Fibroblast of lung (primary cell): ENCODE measurements around the gene SLIT3. TPM values are rescaled to one million over a fixed set of nuclear protein-coding genes. Genes with fewer than 3 reads are reported as not detected.

Experiments
- DNase-seq, 2 donors: peaks; one replicate each; pipeline versions ENCODE4 v3.0.0 to v3.0.0-alpha.2; 2010; ENCODE audit warnings: low read depth in 2 of 2
- H2AFZ ChIP-seq: 2 replicates; pipeline ENCODE4 v1.5.1; 2012; ENCODE audit warnings: low read length, control low read depth, inconsistent platforms
- H3K27ac ChIP-seq: 2 replicates; pipeline ENCODE4 v1.5.1; 2011; ENCODE audit warnings: low read length, control low read depth; ENCODE audit not compliant: insufficient read depth
- H3K27me3 ChIP-seq: 2 replicates; pipeline ENCODE4 v1.5.1; 2011; ENCODE audit warnings: mild to moderate bottlenecking, low read length; ENCODE audit not compliant: control insufficient read depth, insufficient read depth
- H3K36me3 ChIP-seq: 2 replicates; pipeline ENCODE4 v1.5.1; 2011; ENCODE audit warnings: low read length; ENCODE audit not compliant: control insufficient read depth, insufficient read depth
- H3K4me1 ChIP-seq: 2 replicates; pipeline ENCODE4 v1.5.1; 2011; ENCODE audit warnings: low read length; ENCODE audit not compliant: control insufficient read depth, insufficient read depth; ENCODE audit errors: extremely low read depth
- H3K4me2 ChIP-seq: 2 replicates; pipeline ENCODE4 v1.5.1; 2011; ENCODE audit warnings: low read length, control low read depth; ENCODE audit not compliant: insufficient read depth; ENCODE audit errors: extremely low read depth
- H3K4me3 ChIP-seq, 4 experiments: fragments of 200-600 bp in 1 of 4; sonication (generic) in 1 of 4; replicated peaks in 1 of 4; 2 replicates each; pipeline ENCODE4 v1.5.1; 2011 to 2016; ENCODE audit warnings: low read length in 4 of 4, low read depth in 3 of 4, mild to moderate bottlenecking in 3 of 4, control low read depth in 2 of 4, inconsistent platforms in 1 of 4, mixed read lengths in 1 of 4; ENCODE audit not compliant: insufficient read depth in 1 of 4; ENCODE audit errors: control extremely low read depth in 1 of 4
- H3K79me2 ChIP-seq: 2 replicates; pipeline ENCODE4 v1.5.1; 2012; ENCODE audit warnings: mild to moderate bottlenecking, low read length, inconsistent platforms; ENCODE audit not compliant: control insufficient read depth, insufficient read depth
- H3K9ac ChIP-seq: 2 replicates; pipeline ENCODE4 v1.5.1; 2011; ENCODE audit warnings: mild to moderate bottlenecking, low read length, control low read depth; ENCODE audit not compliant: insufficient read depth
- H3K9me3 ChIP-seq: 2 replicates; pipeline ENCODE4 v1.5.1; 2012; ENCODE audit warnings: low read depth, low read length; ENCODE audit not compliant: control insufficient read depth, insufficient read depth
- H4K20me1 ChIP-seq: 2 replicates; pipeline ENCODE4 v1.5.1; 2011; ENCODE audit warnings: low read length; ENCODE audit not compliant: control insufficient read depth, insufficient read depth; ENCODE audit errors: extremely low read depth
- CTCF ChIP-seq, 2 donors: IDR thresholded peaks in 1 of 2; conservative IDR thresholded peaks in 1 of 2; 1 replicate in 1 of 2; 2 replicates in 1 of 2; pipeline ENCODE4 v1.5.1; 2011 to 2012; ENCODE audit warnings: low read length in 2 of 2, control low read depth in 1 of 2, inconsistent platforms in 1 of 2, low read depth in 1 of 2, mild to moderate bottlenecking in 1 of 2
- EZH2 ChIP-seq: IDR thresholded peaks from 2 replicates; pipeline ENCODE4 v1.5.1; 2012; ENCODE audit warnings: low read length, control low read depth, mild to moderate bottlenecking; ENCODE audit errors: missing control alignments
- polyA plus RNA-seq, 2 donors: library from polyadenylated mRNA; depleted of rRNA in 1 of 2; stranded (reverse) in 1 of 2; unstranded in 1 of 2; fragments of >200 nt; gene quantifications; 2 replicates each; pipeline ENCODE4 v1.2.1, GENCODE V29; 2011 to 2012; ENCODE audit warnings: missing spikeins in 1 of 2
- total RNA-seq: library from RNA; depleted of rRNA; stranded (reverse); fragments of >200 nt; gene quantifications from 2 replicates; pipeline ENCODE4 v1.2.1, GENCODE V29; 2014

SLIT3 gene
- total and polyA plus RNA-seq, 2 donors (not counting 1 experiment from before 2014, with no cell fraction given) = 1.6 to 4.6 TPM

GRCh38 chr5:168714046-168714445 is 586.9 kb downstream of the SLIT3 start:
- Histone ChIP-seq H3K4me2 (no peak overlapping the region), H3K36me3 (no peaks in the 10 kb centered on the region), H4K20me1 (no peaks in the 10 kb centered on the region), H3K27ac (no peak overlapping the region), H3K4me3 (no peak overlapping the region), H3K4me1 (peaks cover 3% of the 10 kb centered on the region), H3K27me3 (no peaks in the 10 kb centered on the region), H3K9ac (no peak overlapping the region), H3K9me3 (no peaks in the 10 kb centered on the region), H2AFZ (no peak overlapping the region), H3K79me2 (no peaks in the 10 kb centered on the region)
- TF ChIP-seq EZH2 (no peak), CTCF (conservative IDR thresholded peaks at IDR 0.05 in 1 of 2, IDR thresholded peaks at IDR 0.05 in 1 of 2; ENCODE audit: low read depth in 1 of 2, low read length in 2 of 2) (no peak)
- peak in 1 of 2 donors; percentile 56 for DNase-seq

GRCh38 chr5:168713051-168713450 is 587.9 kb downstream of the SLIT3 start:
- H3K27ac ChIP-seq = no peak overlapping the region
- no peaks in the 10 kb centered on the region for H3K27me3 ChIP-seq
- H3K4me1 ChIP-seq = peaks cover 3% of the 10 kb centered on the region
- H3K4me3 ChIP-seq = no peak overlapping the region
- no peaks in the 10 kb centered on the region for H4K20me1 ChIP-seq
- no peaks in the 10 kb centered on the region for H3K9me3 ChIP-seq
- H3K36me3 ChIP-seq = no peaks in the 10 kb centered on the region
- peak in 1 of 2 donors; percentile 11 for DNase-seq
- no peak for TF ChIP-seq EZH2
- TF ChIP-seq CTCF (conservative IDR thresholded peaks at IDR 0.05 in 1 of 2, IDR thresholded peaks at IDR 0.05 in 1 of 2; ENCODE audit: low read depth in 1 of 2, low read length in 2 of 2) = no peak
- no peak overlapping the region for H2AFZ ChIP-seq
- H3K4me2 ChIP-seq = no peak overlapping the region
- no peak overlapping the region for H3K9ac ChIP-seq
- no peaks in the 10 kb centered on the region for H3K79me2 ChIP-seq

GRCh38 chr5:168712280-168712924 is 588.5 kb downstream of the SLIT3 start:
- Histone ChIP-seq H3K4me1 (peaks cover 3% of the 10 kb centered on the region), H2AFZ (no peak overlapping the region), H3K9ac (no peak overlapping the region), H3K9me3 (no peaks in the 10 kb centered on the region), H3K36me3 (no peaks in the 10 kb centered on the region), H3K27ac (no peak overlapping the region), H3K79me2 (no peaks in the 10 kb centered on the region), H3K27me3 (no peaks in the 10 kb centered on the region), H4K20me1 (no peaks in the 10 kb centered on the region), H3K4me2 (no peak overlapping the region), H3K4me3 (no peak overlapping the region)
- peak; percentile 77 to 99 for DNase-seq
- TF ChIP-seq CTCF (conservative IDR thresholded peaks at IDR 0.05 in 1 of 2, IDR thresholded peaks at IDR 0.05 in 1 of 2; ENCODE audit: low read depth in 1 of 2, low read length in 2 of 2) = no peak
- no peak for TF ChIP-seq EZH2
